Right kidney (tissue), 1 donor: Measurements from ENCODE around the gene SNORC.
"Not testable (repeated sequence)": the region's sequence is repeated elsewhere in the genome, so short reads cannot be mapped to it uniquely, and the experiment has no call there.

Source experiments
- DNase-seq: peaks from one replicate; pipeline ENCODE4 v3.0.0-alpha.2; 2016

SNORC gene

DNA sequence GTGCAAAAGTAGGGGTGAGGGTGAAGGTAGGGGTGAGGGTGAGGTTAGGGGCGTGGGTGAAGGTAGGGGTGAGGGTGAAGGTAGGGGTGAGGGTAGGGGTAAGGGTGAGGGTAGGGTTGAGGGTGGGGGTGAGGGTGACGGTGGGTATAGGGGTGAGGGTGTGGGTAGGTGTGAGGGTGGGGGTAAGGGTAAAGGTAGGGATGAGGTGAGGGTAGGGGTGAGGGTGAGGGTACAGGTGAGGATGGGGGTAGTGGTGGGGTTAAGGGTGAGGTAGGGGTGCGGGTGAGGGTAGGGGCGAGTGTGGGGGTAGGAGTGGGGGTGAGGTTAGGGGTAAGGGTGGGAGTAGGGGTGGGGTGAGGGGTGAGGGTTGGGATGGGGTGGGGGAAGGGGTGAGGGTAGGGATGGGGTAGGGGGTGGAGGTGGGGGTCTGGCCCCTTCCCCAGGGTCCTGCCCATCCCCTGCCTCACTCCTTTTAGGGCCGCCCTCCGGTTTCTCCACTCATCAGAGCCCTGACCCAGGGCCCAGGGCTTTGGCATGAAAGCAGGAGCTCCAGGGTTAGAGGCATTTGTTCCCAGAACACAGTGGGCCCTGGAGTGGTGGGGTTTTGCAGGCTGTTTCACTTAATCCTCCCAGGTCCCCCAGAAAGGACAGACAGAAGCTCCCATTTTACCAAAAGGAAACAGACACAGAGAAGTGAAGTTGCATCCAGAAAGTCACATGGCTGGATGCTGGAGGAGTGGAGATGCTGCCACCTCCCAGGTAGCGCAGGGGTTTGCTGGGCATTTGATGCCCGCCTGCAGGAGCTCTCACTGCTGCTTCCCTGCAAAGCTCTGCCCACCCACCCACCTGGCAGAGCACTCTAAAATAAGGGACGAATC, 26.9 kb downstream of the SNORC start:
- no peak for DNase-seq

DNA sequence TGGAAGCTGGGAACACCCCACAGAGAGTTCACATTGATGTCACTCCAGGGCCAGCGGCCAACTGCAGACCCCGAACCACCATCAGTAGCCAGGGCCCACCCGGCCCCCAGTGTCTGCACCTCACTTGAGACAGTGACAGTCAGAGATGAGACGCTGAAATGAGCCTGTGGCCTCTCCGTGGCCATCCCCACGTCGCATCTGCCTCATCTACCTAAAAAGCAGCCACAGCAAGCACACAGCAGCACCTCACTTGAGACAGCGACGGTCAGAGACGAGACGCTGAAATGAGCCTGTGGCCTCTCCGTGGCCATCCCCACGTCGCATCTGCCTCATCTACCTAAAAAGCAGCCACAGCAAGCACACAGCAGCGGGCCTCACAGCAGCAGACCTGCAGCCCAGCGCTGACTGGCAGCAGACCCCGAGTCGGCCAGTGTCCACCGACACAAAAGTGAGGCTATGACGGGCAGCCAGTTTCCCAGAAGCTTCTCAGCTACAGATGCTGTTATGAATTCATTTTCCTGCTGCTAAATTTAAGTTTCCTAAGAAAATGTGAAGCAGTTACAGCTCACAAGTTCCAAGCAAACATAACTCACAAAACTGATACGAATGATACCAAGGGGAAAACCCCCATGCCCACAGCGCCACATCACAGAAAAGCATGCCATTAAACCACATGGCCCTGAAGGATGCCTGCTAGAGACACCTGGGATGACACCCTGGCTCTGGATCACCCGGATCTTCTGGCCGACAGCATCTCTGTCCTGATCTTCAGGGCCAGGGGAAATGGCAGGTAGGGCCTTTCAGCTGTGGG, 27.7 kb downstream of the SNORC start:
- no peak for DNase-seq

DNA sequence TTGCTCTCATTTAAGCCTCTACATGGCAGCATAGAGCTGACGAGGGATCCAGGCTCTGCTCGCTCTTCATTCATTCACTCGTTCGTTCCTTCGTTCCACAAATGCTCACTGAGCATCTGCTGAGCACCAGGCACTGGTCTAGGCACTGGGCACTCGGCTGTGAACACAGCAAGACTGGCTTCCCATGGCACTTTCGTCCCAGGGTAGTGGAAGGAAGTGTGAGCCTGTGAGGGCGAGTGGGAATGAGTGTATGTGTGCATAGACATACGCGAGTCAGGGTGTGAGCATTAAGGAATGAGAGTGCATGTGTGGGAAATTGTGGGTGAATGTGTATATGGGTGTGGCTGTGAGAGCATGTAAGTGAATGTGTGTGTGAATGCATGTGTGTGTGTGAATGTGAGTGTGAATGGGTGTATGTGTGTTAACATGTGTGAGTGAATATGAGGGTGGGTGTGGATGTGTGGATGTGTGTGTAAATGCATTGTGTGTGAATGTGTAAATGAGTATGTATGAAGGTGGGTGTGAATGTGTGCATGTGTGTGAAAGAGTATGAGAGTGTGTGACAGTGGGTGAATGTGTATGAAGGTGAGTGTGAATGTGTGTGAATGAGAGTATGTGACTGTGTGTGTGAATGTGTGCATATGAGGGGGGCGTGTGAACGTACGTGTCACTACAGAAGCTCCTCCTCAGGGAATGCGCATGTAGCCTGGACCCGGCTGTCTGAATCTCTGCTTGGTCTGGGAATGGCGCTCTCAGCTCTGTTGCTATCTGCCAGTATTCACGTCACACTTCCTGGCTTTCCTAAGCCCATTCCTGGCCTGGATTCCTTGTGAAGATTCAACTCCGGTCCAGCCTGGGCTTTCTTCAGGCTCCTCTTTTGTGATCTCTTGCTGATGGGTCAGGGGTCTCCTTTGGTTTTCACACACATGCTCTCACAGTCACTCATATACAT, 28.8 kb downstream of the SNORC start:
- DNase-seq, result no peak

DNA sequence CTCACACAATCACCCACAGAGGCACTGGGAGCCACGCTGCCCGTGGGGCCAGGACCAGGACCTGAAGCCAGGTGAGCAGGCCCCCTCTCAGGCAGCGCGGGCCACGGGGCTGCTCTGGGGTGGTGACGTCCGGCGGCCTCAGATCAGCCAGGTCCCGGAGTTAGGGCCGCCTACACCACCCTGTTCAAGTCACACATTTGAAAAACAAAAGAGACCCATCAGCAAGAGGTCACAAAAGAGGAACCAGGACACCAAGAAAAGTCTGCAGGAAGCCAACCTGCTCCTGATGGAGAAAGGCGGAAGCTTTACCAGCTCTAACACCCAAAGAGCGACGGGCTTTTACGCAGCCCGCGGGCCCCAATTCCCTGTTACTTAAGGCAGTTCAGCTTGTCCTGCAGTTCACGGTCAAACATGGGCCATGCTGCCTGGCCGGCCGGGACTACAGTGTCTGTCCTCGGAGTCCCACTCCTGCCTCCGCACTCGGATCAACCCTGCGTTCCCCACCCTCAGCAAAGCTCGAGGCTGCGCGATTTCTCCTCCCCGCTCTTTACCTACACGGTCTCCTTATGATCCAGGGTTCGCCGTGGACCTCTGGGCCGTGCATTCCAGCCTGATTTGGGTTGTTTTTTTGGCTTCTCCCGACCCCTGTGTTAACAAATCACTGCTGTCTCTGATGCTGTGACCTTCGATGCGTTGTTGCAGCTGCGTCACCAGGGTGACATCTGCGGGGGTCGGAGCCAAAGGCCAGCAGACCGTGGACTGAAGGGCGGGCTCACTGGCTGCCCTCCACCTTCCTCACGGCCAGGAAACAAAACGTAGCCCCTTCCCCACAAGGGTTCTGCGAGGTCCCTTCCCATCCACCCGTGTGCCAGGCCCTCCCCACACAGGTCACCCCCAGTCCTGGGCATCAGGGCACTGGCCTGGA, 31.0 kb downstream of the SNORC start:
- DNase-seq, result peak; percentile 44

DNA sequence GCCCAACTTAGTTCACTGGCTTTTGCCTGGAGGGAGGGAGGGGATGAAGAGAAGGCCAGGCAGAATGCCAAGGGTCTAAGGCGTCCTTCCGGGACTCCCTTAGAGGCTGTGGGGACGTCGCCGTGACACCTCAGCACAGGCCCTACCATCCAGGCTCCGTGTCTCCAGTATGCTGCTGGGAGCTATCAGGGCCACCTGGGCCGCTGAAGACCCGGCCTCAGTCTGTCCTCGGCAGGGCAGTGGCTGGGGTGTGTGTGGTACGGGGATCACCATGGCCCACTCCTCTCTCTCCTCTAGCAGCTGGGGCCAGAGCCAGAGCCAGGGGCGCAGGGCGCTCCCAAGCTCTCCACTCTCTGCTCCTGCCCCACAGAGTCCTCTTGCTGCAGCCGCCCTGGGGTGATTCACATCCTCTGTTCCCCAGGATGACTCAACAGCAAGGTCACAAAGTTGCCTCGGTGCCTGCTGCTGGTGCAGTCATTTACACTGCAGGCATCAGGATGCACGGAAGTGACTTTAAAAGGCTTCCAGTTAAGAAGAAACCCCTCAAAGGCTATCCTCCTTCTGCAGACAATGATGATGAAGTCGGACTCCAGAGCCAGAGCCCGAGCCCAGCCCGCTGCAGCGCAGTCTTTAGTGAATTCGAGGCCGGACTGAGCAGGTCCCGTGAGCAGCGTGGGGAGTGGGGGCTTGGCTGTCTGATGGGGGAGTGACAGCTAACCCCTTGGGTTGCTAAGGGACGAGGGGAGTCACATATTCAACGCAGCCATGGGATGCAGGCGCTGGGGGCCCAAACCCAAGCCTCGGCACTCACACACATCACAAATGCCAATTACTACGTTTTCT, 31.9 kb downstream of the SNORC start:
- DNase-seq, result no peak

DNA sequence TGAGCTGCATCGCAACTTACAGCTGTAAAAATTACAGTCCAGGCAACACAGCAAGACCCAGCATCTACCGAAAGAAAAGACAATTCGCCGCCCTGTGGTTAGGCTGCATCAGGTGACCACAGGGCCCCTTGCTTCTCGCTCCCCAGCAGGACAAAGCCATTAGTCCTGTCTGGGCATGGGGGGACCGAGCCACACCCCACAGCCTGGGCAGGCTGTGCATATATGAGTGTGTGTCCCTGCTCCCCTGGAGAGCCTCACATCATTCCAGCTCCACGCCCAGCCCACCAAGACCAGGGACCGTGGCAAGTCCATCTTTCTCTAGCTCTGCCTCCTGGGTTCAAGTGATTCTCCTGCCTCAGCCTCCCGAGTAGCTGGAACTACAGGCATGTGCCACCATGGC, 33.9 kb downstream of the SNORC start:
- DNase-seq, result no peak

DNA sequence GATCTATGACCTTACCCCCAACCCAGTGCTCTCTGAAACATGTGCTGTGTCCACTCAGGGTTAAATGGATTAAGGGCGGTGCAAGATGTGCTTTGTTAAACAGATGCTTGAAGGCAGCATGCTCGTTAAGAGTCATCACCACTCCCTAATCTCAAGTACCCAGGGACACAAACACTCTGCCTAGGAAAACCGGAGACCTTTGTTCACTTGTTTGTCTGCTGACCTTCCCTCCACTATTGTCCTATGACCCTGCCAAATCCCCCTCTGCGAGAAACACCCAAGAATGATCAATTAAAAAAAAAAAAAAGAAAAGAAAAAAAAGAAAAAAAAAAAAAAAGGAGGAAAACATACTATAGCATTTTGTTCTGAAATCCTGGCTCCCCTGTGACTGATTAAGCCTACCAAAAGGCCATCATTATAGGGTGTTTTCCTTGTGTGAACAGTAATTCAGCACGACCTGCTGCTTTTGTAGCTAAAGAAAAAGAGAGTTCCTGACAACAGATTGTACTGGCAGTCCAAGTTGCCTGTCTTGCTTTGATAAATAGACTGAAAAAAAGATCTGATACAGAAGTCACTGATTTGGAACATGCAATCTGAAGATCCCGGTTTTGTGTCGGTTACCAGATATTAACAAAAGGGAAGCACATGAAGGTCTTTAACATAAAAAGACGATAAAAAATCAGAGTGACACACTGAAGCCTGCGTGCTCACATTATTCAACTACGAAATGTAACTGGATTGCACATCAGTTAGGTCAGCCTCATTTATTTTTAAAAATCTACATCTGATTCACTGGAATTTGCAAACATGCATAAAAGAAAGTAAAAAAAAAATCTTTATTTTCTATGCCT, 37.0 kb downstream of the SNORC start:
- not testable (repeated sequence) for DNase-seq

DNA sequence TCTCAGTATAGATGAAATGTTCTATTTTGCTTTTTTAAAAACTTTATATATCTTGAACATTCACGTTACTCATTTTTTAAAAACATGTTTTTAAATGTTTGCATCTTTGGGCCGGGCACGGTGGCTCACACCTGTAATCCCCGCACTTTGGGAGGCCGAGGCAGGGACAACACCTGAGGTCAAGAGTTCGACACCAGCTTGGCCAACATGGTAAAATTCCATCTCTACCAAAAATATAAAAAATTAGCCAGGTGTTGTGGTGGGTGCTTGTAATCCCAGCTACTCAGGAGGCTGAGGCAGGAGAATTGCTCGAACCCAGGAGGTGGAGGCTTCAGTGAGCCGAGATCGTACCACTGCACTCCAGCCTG, 37.6 kb downstream of the SNORC start:
- not testable (repeated sequence) for DNase-seq

DNA sequence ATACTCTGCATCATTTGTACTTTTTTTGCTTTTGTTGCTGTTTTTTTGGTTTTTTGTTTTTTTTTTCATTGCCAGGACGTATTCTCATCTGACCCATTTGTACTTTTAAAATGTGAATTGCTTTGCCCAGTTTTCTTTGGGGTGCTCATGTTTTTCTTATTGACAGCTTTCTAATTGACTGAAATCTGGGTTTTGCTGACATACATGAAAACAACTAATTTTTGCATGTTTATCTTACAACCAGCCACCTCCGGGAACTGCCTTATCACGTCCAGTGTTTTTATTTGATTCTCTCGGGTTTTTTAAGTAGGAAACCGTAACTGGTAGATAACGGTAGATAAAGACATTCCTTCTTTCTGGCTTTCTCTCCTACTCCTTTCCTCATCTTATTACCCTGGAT, 38.6 kb downstream of the SNORC start:
- DNase-seq, result no peak

DNA sequence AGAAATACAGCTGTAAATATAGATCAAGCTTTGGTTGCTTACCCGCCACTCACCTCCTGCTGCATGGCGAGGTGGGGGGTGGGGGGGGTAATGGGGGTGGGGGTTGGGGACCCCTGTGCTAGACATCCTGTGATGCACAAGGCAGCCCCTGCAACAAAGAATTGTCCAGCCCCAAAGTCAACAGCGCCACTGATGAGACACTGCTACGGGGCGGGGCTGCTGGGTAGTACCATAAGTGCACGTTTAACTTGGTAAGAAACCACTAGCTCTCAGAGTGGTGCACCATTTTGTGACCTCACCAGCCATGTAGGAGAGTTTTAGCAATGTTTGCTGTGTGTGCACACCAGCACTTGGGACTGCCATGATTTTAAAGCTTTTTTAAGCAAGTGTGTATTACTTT, 40.3 kb downstream of the SNORC start:
- no peak for DNase-seq

DNA sequence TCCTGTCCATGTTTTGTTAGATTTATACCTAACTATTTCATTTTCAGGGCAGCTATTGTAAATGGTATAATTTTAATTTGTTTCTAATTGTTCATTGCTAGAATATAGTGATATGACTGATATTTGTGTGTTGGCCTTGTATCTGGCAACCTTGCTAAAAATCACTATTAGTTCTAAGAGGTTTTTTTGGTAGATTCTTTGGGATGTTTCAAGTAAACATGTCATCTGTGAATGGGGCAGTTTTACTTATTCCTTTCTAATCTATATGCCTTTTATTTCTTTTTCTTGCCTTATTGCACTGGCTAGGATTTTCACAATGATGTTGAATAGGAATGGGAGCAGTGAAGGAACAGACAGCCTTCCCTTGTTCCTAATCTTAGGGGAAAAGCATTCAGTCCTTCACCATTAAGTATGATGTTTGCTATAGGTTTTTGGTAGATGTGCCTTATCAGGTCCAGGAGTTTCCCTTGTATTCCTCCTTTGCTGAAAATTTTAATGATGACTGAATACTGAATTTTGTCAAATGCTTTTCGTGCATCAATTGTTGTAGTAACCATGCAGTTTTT, 41.7 kb downstream of the SNORC start:
- no peak for DNase-seq

DNA sequence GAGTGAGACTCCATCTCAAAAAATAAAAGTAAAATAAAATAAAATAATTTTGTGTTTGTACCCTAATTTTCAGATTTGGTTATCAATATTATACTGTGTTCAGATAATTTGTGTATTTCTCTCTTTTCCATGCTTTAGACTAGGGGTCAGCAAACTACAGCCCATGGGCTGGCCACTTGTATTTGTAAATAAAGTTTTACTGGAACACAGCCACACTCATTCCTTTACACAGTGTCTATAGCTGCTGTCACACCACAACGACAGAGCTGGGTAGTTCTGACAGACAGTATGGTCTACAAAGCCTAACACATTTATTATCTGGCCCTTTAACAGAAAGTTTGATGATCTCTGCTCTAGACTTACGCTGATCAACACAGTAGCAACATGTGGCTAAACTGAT, 43.8 kb downstream of the SNORC start:
- DNase-seq, result no peak

DNA sequence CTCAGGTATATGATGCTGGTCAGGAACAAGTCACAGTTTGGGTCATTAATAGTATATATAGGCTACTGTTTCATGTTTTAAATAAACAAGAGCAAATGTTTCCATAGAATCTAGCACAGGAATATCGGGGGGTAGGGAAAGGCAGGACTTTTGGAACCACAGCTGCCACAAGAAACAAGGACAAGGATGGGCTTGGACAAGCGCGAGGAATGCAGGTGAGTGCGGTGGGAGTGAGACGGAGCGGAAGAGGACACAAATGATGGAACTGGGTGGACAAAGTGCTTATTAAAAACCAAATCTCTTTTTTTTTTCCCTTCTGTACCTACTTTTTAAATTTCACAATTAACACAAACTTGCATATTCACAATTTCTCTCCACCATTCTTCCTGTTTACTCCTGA, 49.1 kb downstream of the SNORC start:
- DNase-seq, result no peak

DNA sequence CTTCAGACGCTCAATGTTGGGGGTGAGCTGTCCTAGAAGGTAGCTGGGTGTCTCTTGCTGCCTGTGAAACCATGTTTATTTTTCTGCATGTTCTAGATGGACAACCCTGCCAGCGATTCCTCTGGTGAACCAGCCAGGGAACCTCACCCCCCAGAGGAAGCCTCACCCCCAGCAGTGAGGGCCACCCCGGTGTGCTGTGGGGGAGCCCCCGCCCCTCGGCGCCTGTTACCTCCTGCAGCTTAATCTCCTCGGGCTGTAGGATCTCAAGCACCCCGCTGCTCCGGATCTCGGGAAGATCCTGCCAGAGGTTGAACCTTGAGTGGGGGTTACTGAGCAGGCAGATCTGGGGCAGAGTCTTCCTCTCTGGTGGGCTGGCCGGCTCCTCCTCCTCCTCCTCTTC, 50.0 kb downstream of the SNORC start:
- DNase-seq, result no peak

DNA sequence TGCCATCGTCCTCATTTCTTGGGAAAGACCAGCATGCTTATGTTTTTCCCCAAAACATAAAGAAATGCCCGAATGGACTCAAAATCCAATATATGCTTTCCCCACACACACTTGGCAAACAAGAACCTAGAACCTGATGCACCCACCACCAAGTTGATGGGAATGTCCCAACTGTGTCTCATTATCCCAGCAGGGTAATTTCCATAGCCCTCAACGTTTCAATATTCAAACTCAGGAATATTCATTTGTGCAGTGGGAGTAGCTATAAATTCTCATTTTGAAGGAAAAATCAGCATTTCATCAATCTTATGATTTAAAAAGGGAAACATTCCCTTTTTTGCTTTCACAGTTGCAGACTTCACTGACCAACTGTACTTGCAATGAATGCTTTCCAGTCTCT, 50.7 kb downstream of the SNORC start:
- DNase-seq, result no peak

DNA sequence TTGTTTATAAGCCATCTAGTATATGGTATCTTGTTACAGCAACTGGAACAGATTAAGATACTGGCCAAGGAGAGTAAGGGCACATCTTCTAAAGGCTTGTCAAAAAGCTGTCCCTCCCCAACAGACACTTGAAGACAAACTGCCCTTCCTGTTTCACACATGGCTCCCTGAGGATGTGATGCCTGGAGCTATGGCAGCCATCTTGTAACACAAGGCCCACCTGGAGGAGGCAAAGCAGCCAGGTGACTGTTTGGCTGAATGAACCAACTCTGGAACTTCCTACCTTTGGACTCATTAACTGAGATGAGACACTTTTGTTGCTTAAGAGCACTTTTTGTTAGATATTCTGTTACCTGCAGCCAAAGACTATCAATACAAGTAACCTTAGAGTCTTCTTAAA, 54.4 kb downstream of the SNORC start:
- DNase-seq, result no peak

DNA sequence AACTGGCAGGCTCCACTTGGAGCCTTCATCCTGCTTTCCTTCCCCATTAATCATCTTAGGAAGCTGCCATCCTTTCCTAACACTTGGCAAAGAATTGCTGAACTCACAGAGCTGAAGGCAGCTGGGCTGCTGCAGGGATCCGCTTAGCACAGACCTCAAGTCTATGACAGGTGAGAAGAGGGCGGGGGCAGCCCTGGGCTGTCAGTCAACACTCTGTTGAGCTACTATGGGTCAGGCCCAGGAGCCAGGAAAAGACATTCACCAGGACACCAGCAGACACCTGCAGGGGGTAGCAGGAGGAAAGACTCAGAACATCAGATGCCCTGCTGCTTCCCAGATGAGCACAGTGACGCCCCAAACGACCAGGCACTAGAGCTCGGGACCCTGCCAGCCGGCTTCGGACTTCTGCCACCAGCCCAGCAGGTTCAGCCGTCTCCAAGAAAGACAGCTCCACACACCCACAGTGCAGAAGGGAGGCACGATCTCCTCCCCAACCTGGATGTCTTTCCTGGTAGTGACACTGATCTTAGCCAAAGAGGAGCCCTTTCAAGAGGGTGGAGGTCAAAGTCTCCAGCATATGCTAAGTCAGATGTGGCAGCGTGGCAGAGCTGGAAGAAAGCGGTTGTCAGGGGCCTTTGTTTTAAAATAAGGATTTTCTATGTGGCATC, 55.2 kb downstream of the SNORC start:
- DNase-seq, result no peak

DNA sequence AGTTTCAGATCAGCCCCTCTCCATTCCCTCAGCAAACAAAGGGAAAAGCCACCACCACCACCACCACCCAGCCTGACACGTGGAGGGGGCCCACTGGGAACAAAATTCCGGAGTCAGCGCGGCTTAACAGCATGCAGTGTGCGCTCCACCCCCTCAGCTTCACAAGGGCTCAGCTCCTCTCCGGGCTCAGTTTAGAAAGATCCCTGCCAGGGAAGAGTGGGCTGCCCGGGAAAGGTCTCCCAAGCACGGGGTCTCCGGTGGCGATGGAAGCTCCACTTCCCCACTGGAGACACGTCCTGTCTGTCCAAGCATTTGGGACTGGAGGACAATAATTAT, 55.7 kb downstream of the SNORC start:
- no peak for DNase-seq
